PC-3 (cell line): ENCODE data around the gene RSRC1. TPM values are rescaled to one million over a fixed set of nuclear protein-coding genes. Genes with fewer than 3 reads are reported as not detected.

Experiments used
- ATAC-seq: fragments of 200-7000 bp; cut with Tn5 transposase; 2 replicates; pipeline ENCODE4 v1.9.1; 2020; ENCODE audit warnings: mild to moderate bottlenecking, moderate library complexity
- BruUV-seq: library from RNA; stranded (reverse); fragments of 400-500 nt; replicated peaks from 2 replicates; lab custom pipeline; 2021; lab: Mats Ljungman, UMichigan
- CTCF ChIA-PET: fragments of 300-600 bp; sonication (Branson Sonifier 250); formaldehyde crosslinking; loops from one replicate; lab custom pipeline; 2022; ENCODE audit warnings: antibody characterized with exemption; lab: Charles Lee
- POLR2A ChIA-PET: fragments of 300-600 bp; sonication (Branson Sonifier 250); formaldehyde crosslinking; loops from one replicate; lab custom pipeline; 2022; ENCODE audit warnings: antibody characterized with exemption; ENCODE audit not compliant: unreplicated experiment; lab: Charles Lee
- DNase-seq: peaks from one replicate; pipeline ENCODE4 v3.0.0-alpha.2; 2015
- H2AFZ ChIP-seq: fragments of 300-600 bp; sonication (generic); 2 replicates; pipeline ENCODE4 v1.6.0; 2016; ENCODE audit warnings: antibody characterized with exemption, low read length
- H3F3A ChIP-seq: fragments of 300-600 bp; sonication (generic); one replicate; pipeline ENCODE4 v1.6.0; 2017; ENCODE audit warnings: antibody characterized with exemption, low read length, control low read depth, mild to moderate bottlenecking; ENCODE audit not compliant: unreplicated experiment
- H3K27ac ChIP-seq: fragments of 300-600 bp; sonication (generic); 2 replicates; pipeline ENCODE4 v1.5.1; 2016; ENCODE audit warnings: mild to moderate bottlenecking, low read length
- H3K27me3 ChIP-seq: fragments of 300-600 bp; sonication (generic); 2 replicates; pipeline ENCODE4 v1.6.1; 2016; ENCODE audit warnings: low read length, mixed read lengths
- H3K36me3 ChIP-seq: fragments of 300-600 bp; sonication (generic); 2 replicates; pipeline ENCODE4 v1.6.1; 2016; ENCODE audit warnings: low read depth, mixed run types, low read length, mixed read lengths
- H3K4me1 ChIP-seq: fragments of 300-600 bp; sonication (generic); 2 replicates; pipeline ENCODE4 v1.5.1; 2016; ENCODE audit warnings: low read length; ENCODE audit not compliant: insufficient read depth
- H3K4me2 ChIP-seq: fragments of 300-600 bp; sonication (generic); 2 replicates; pipeline ENCODE4 v1.6.0; 2016; ENCODE audit warnings: low read length
- H3K4me3 ChIP-seq: fragments of 300-600 bp; sonication (generic); 2 replicates; pipeline ENCODE4 v1.5.1; 2016; ENCODE audit warnings: mild to moderate bottlenecking, low read length, mixed read lengths
- H3K79me2 ChIP-seq: fragments of 300-600 bp; sonication (generic); 2 replicates; pipeline ENCODE4 v1.6.1; 2017; ENCODE audit warnings: low read length, mixed read lengths
- H3K9ac ChIP-seq: fragments of 300-600 bp; sonication (generic); 2 replicates; pipeline ENCODE4 v1.6.0; 2016; ENCODE audit warnings: mild to moderate bottlenecking, low read length
- H3K9me2 ChIP-seq: fragments of 300-600 bp; sonication (generic); replicated peaks from 2 replicates; pipeline ENCODE4 v1.6.1; 2016; ENCODE audit warnings: mixed run types, low read length, mixed read lengths
- H3K9me3 ChIP-seq: fragments of 300-600 bp; sonication (generic); 2 replicates; pipeline ENCODE4 v1.6.1; 2016; ENCODE audit warnings: low read length, mixed read lengths
- H4K20me1 ChIP-seq: fragments of 300-600 bp; sonication (generic); 2 replicates; pipeline ENCODE4 v1.6.1; 2016; ENCODE audit warnings: low read length, mixed read lengths
- EZH2 ChIP-seq: fragments of 300-600 bp; sonication (generic); IDR thresholded peaks from one replicate; pipeline ENCODE4 v1.6.1; 2017; ENCODE audit warnings: antibody characterized with exemption, mild to moderate bottlenecking, low read length; ENCODE audit not compliant: unreplicated experiment
- EZH2phosphoT487 ChIP-seq: fragments of 300-600 bp; sonication (generic); IDR thresholded peaks from 2 replicates; pipeline ENCODE4 v1.6.1; 2018; ENCODE audit warnings: mild to moderate bottlenecking, antibody characterized with exemption, low read length, borderline replicate concordance
- intact Hi-C: fragments of 100-400 bp; cut with micrococcal nuclease; formaldehyde crosslinking; loops from 2 replicates; pipeline ENCODE4 v1.9.0; 2023
- total RNA-seq: library from RNA; depleted of rRNA; stranded (reverse); fragments of >200 nt; gene quantifications from 2 replicates; pipeline ENCODE4 v1.2.3, GENCODE V29; 2014
- TF ChIP-seq, protein P1 (sequence below): fragments of 300-600 bp; sonication (generic); conservative IDR thresholded peaks from 2 replicates; pipeline ENCODE4 v1.5.1; 2017; ENCODE audit warnings: antibody characterized with exemption, low read depth, mild to moderate bottlenecking, low read length

The RSRC1 gene
- total RNA-seq, 1 experiment from 2014 or later, result 39.5 TPM

DNA sequence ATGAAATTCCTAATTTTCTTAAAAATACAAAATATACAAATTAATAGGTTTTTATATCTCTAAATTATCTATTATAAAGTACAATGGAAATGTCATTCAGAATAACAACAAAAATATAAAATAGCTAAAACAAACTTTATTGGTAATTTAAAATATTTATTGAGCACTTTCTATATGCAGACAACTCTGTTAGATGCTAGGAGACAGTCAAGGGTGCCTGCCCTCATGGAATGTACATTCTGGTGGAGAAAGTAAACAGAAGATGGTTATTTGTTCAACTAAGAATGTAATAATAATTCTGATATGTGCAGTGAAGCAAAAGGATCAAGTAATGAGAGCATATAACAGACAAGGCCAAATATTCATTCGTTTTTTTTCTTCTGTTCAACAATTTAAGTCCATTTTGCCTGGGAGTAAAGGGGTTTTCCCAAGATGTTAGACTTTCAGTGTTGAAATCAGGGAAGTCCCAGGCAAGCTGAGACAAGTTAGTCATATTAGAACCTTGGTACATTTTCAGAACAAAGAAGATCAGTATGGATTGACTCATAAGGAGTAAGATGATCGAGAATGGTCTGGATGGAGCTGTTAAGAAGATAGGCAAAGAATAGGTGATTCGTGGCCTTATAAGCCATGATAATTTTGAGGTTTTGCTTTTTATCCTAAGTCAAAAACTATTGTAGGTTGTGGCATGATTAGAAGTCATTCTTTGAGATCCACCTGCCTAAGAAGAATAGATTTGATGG, 310.9 kb downstream of the RSRC1 start:
- no peak for ATAC-seq
- POLR2A ChIA-PET, result no interaction called here

DNA sequence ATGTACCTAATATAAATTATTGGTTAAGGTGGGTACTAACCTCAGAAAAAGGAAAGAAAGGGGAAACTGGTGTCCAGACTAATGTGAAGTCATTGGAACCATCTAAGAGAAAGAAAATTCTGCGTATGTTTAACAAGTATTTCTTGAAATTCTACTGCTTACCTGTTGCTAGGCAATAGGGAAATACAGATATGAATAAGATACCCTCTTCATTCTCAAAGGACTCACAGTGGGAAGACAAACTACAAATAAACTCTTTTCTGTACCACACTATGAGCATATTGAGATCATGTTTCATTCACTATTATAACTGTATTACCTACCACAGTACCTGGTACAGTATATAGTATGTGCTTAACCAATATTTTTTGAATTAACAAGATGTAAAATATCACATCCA, 320.6 kb downstream of the RSRC1 start:
- DNase-seq (peak; percentile 2), ATAC-seq (peak; percentile 27; the same call in 1 of the 2 replicates)
- ChIA-PET POLR2A (no interaction called here), CTCF (no interaction called here)
- no peak overlapping the region for H3K27ac ChIP-seq
- H2AFZ ChIP-seq, result no peak overlapping the region
- BruUV-seq, result no TSS peak
- H3K36me3 ChIP-seq, result no peaks in the 10 kb centered on the region
- no peak for TF ChIP-seq EZH2
- no peak for TF ChIP-seq EZH2phosphoT487
- TF ChIP-seq, protein P1, sequence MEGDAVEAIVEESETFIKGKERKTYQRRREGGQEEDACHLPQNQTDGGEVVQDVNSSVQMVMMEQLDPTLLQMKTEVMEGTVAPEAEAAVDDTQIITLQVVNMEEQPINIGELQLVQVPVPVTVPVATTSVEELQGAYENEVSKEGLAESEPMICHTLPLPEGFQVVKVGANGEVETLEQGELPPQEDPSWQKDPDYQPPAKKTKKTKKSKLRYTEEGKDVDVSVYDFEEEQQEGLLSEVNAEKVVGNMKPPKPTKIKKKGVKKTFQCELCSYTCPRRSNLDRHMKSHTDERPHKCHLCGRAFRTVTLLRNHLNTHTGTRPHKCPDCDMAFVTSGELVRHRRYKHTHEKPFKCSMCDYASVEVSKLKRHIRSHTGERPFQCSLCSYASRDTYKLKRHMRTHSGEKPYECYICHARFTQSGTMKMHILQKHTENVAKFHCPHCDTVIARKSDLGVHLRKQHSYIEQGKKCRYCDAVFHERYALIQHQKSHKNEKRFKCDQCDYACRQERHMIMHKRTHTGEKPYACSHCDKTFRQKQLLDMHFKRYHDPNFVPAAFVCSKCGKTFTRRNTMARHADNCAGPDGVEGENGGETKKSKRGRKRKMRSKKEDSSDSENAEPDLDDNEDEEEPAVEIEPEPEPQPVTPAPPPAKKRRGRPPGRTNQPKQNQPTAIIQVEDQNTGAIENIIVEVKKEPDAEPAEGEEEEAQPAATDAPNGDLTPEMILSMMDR, result no peak
- no peaks in the 10 kb centered on the region for H3F3A ChIP-seq
- H3K4me1 ChIP-seq, result no peaks in the 10 kb centered on the region
- no peak overlapping the region for H3K4me2 ChIP-seq
- no peak overlapping the region for H3K4me3 ChIP-seq
- no peaks in the 10 kb centered on the region for H3K27me3 ChIP-seq
- no peaks in the 10 kb centered on the region for H3K79me2 ChIP-seq
- intact Hi-C loops, result loop anchor here (5.0 kb wide), 3 partner anchors 118 to 663 kb away; no protein-coding TSS in a partner anchor
- H3K9me3 ChIP-seq, result no peaks in the 10 kb centered on the region
- no peaks in the 10 kb centered on the region for H4K20me1 ChIP-seq
- no peak overlapping the region for H3K9ac ChIP-seq
- no peaks in the 10 kb centered on the region for H3K9me2 ChIP-seq

More for the DNA sequence above, 310.9 kb downstream of the RSRC1 start:
- Histone ChIP-seq H3K9ac (no peak overlapping the region), H3K27ac (no peak overlapping the region), H3K4me3 (no peak overlapping the region), H3K27me3 (no peaks in the 10 kb centered on the region), H3K4me1 (no peaks in the 10 kb centered on the region), H3K36me3 (no peaks in the 10 kb centered on the region), H4K20me1 (no peaks in the 10 kb centered on the region), H3K9me3 (no peaks in the 10 kb centered on the region), H3K79me2 (no peaks in the 10 kb centered on the region), H2AFZ (no peak overlapping the region), H3K4me2 (no peak overlapping the region), H3K9me2 (no peaks in the 10 kb centered on the region), H3F3A (no peaks in the 10 kb centered on the region)
- intact Hi-C loops, result no loop called here
- BruUV-seq, result no TSS peak
- TF ChIP-seq EZH2phosphoT487, result no peak
- TF ChIP-seq, protein P1, result no peak
- no peak for TF ChIP-seq EZH2
- DNase-seq, result peak; percentile 9
- CTCF ChIA-PET, result no interaction called here

DNA sequence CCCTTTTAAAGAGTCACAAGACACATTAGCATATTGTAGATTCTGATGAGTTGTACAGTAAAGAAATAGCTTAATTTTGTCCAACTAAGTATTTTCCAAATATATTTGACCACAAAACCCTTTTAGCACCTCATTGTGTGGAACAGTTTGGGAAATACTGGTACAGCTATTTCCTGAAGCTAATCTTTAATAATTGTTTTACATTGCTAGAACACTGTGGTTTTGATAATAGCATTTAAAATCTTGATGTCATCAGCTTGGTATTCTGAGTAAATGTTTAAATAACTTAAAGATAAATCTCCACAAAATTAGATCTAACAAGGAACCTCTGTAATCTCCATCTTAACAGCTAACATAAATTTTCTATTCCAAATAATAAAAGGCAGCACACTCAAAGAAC, 321.1 kb downstream of the RSRC1 start:
- no peak overlapping the region for H3K27ac ChIP-seq
- no peaks in the 10 kb centered on the region for H3K79me2 ChIP-seq
- TF ChIP-seq EZH2 (no peak), EZH2phosphoT487 (no peak)
- TF ChIP-seq, protein P1, result no peak
- H3F3A ChIP-seq, result no peaks in the 10 kb centered on the region
- CTCF ChIA-PET, result no interaction called here
- peak; percentile 31; the same call in 1 of the 2 replicates for ATAC-seq
- POLR2A ChIA-PET, result no interaction called here
- H4K20me1 ChIP-seq, result no peaks in the 10 kb centered on the region
- no peaks in the 10 kb centered on the region for H3K9me2 ChIP-seq
- H3K4me2 ChIP-seq, result no peak overlapping the region
- no peaks in the 10 kb centered on the region for H3K27me3 ChIP-seq
- H3K4me3 ChIP-seq, result no peak overlapping the region
- no TSS peak for BruUV-seq
- no peaks in the 10 kb centered on the region for H3K4me1 ChIP-seq
- H3K36me3 ChIP-seq, result no peaks in the 10 kb centered on the region
- no peak for DNase-seq
- intact Hi-C loops, result loop anchor here (5.0 kb wide), 3 partner anchors 119 to 664 kb away; no protein-coding TSS in a partner anchor
- H2AFZ ChIP-seq, result no peak overlapping the region
- no peak overlapping the region for H3K9ac ChIP-seq
- no peaks in the 10 kb centered on the region for H3K9me3 ChIP-seq
